ENCODE measurements around the gene MAML3.

The MAML3 gene

GRCh38 chr4:140150636-140150885 lies 3.4 kb downstream of the MAML3 start:
- TF ChIP-seq CTCF (conservative IDR thresholded peaks at IDR 0.05), result no peak
- peak overlapping the region; percentile 99 for H3K27ac ChIP-seq

- H3K27ac ChIP-seq, result peak overlapping the region; percentile 99
- no peak for TF ChIP-seq CTCF (conservative IDR thresholded peaks at IDR 0.05)
These were observed 3.9 kb downstream of the MAML3 start for GRCh38 chr4:140149846-140150635.

- no peak for TF ChIP-seq CTCF (conservative IDR thresholded peaks at IDR 0.05)
- peak overlapping the region; percentile 99 for H3K27ac ChIP-seq
These were observed 9.9 kb downstream of the MAML3 start for GRCh38 chr4:140144050-140144449.

GRCh38 chr4:140141210-140141835 lies 12.7 kb downstream of the MAML3 start:
- H3K27ac ChIP-seq, result peak overlapping the region; percentile 99
- TF ChIP-seq CTCF (conservative IDR thresholded peaks at IDR 0.05), result no peak

DNA sequence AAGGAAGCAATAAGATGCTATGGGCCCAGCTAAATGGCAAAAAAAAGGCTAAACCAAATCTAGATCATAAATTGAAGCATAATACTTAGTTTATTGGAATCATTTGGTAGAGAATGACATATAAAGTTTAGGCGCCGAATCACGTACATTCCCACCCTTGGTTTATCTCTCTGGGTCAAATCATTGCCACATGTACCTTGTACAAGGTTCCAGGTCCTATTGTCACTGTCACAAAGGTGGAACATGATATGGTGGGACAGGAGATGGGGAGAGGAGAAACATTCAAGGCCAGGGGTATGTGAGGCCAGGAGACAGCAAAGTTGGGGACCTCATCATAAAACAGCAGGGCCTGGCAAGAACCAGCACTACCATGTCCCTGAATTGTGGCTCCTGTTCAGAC lies 13.4 kb downstream of the MAML3 start:
- peak overlapping the region; percentile 99 for H3K27ac ChIP-seq
- no peak for TF ChIP-seq CTCF (conservative IDR thresholded peaks at IDR 0.05)

DNA sequence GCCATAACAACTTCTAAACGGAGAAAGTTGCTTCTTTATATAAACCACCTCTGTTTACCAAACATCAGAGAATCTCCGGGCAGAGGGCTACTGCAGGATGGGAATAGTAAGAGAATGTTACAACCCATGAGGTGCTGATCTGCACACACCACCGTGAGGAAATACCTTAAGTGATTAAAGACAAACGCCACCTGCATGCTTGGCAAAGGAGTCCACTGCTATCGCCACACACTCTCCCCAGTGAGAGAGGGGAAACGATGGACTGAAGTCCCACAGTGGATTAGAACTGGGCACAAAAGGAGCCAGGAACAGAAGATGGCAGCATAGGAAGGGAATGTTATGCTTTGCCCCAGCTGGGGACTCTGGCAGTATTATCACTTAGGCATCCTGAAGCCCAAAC lies 15.6 kb downstream of the MAML3 start:
- no peak for TF ChIP-seq CTCF (conservative IDR thresholded peaks at IDR 0.05)

DNA sequence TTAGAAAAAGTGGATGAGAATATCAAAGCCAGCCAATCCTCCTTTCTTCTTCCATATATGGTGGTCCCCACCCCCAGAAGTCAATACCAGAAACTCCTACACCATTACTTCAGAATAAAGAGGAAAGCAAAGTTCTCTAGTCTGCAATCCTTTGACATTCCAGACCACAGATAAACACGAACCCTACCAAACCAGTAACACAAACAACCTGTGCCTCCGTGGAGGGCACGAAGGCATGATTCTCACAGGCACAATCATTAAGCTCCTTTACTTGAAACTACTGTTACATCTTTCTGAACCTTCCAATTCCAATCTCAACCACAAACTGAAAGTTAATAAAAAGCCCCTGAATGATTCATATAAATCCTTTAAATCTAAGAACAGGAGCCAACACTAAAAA lies 16.3 kb downstream of the MAML3 start:
- no peak for TF ChIP-seq CTCF (conservative IDR thresholded peaks at IDR 0.05)
- peak overlapping the region; percentile 99 for H3K27ac ChIP-seq

More for the DNA sequence above, 15.6 kb downstream of the MAML3 start:
- H3K27ac ChIP-seq, result peak overlapping the region; percentile 99

Data from VCaP (cell line).